ENCODE data around the gene GAK.
A peak's percentile ranks its signal among the peaks of the same experiment; 100 is the strongest.
"Not testable (repeated sequence)": the region's sequence is repeated elsewhere in the genome, so short reads cannot be mapped to it uniquely, and the experiment has no call there.

GAK gene

DNA sequence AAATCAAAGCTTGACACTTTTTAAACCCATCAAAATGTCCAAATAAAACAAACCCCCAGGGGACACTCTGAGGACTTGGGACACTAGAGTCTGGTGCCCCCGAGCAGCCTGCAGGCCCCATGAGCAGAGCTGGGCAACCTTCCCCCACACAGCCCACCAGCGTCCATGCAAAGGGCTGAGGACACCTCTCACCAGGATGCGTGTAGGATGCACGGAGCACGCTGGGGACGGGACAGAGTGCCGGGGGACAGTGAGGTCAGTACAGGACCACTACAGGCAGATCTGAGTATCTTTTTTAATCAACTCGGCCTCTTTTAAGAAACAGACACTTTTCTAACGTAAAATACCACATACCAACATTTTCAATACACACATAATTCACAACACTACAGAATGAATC is 6.9 kb downstream of the GAK start:
- DNase-seq = no peak

DNA sequence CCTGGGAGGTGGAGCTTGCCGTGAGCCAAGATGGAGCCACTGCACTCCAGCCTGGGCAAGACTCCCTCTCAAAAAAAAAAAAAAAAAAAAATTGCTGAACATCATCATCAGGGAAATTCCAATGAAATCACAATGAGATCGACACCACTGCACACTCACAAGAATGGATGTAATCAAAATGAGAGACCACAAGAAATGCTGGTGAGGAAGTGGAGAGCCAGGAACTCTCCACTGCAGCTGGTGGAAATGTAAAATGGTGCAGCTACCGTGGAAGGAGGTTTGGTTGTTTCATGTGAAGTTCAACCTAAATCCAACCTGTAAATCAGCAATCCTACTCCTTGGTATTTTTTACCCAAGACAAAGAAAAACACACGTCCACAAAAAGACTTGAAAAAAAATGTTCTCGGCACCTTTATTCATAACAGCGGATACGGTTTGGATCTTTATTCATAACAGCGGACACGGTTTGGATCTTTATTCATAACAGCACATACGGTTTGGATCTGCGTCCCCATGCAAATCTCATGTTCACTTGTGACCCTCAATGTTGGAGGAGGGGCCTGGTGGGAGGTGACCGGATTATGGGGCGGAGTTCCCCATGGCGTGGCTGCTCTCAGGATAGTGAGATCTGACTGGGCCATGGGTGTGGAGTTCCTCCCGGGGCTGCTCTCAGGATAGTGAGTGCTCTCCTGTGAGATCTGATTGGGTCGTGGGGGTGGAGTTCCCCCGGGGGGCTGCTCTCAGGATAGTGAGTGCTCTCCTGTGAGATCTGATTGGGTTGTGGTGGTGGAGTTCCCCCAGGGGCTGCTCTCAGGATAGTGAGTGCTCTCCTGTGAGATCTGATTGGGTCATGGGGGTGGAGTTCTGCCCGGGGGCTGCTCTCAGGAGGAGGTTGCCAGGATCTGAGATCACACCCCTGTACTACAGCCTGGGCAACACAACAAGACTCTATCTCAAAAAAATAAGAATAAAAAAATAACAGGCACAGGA is 7.7 kb downstream of the GAK start:
- peak; percentile 42 for DNase-seq

DNA sequence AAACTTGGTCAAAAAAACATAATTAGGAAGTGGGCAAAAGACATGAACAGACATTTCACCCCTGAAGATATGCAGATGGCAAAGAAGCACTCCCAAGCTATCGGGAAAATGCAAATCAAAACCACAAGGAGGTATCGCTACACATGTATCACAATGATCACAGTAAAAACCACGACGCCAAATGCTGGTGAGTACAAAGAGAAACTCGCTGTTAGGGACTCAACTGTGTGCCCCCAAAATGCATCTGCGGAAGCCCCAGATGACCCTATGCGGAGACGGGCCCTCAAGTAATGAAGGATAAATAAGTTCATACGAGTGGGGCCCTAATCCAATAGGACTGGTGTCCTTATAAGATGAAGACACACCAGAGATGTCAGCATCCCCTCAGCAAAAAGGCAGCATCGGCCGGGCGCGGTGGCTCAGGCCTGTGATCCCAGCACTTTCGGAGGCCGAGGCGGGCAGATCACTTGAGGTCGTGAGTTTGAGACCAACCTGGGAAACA is 10.2 kb downstream of the GAK start:
- peak; percentile 19 for DNase-seq

DNA sequence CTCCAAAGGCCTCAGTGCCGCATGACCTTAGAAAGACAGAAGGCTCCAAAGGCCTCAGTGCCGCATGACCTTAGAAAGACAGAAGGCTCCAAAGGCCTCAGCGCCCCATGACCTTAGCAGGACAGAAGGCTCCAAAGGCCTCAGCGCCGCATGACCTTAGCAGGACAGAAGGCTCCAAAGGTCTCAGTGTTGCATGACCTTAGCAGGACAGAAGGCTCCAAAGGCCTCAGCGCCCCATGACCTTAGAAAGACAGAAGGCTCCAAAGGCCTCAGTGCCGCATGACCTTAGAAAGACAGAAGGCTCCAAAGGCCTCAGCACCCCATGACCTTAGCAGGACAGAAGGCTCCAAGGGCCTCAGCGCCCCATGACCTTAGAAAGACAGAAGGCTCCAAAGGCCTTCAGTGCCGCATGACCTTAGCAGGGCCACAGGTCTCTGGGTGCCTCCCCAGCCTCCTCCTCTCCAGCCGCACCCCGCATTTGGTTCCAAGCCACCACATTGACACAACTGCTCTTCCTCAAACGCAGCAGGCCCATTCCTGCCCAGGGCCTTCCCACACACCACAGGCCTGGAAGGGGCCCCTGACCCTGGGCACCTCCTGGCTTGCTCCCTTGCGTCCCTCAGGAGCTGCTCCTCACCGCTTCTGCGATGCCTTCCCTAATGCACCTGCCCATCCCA is 13.0 kb downstream of the GAK start:
- DNase-seq = not testable (repeated sequence)

DNA sequence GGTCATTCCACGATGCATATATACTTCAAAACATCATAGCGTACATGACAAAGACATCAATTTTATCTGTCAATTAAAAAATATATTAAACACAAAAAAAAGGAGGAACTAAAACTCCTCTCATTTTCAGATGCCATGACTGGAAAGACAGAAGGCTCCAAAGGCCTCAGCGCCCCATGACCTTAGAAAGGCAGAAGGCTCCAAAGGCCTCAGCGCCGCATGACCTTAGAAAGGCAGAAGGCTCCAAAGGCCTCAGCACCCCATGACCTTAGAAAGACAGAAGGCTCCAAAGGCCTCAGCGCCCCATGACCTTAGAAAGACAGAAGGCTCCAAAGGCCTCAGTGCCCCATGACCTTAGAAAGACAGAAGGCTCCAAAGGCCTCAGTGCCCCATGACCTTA is 13.5 kb downstream of the GAK start:
- DNase-seq = not testable (repeated sequence)

DNA sequence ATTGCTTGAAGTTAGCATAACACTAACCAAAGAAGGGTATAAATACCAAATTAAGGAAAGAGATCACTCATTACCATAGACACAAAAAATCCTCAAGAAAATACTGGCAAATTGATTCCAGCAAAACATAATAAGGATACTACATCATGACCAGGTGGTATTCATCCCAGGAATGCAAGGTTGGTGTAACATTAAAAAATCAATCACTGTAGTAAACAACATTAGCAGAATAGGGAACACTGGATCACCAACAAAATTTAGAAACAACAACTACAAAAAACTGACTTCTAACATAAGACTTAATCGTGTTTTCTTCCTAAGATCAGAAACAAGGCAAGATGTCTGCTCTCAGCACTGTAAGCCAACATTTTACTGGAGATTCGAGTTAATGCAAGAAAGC is 14.1 kb downstream of the GAK start:
- no peak for DNase-seq

DNA sequence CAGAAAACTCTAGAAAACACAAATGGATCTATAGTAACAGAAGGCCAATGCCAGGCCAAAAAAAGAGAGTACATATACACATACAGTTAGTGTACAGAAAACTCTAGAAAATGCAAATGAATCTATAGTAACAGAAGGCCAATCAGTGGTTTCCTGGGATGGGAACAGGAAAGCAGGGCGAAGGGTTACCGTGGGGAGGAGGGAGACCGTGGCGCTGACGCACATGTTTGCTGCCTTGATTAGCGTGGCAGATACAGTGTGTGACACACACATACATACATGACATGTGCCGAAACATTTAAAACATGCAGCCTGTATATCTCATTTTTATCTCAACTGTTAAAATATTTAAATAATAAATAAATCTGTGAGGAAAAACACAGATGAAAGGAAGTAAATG is 14.7 kb downstream of the GAK start:
- no peak for DNase-seq

DNA sequence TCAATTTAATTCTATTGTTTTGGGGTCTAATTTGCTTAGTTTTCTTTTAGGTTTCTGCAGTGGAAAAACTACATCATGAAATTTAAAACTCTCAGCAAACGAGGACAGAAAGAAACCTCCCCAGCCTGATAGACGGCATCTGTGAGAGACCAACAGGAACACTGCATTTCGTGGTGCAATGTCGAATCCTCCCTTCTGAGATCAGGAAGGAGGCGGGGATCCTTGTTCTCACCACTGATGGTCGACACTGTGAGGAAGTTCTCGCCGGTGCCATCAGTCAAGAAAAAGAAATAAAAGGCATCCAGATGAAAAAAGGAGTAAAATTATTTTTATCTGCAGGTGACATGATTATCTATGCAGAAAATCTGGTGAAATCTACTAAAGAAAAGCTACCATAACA is 16.5 kb downstream of the GAK start:
- no peak for DNase-seq

DNA sequence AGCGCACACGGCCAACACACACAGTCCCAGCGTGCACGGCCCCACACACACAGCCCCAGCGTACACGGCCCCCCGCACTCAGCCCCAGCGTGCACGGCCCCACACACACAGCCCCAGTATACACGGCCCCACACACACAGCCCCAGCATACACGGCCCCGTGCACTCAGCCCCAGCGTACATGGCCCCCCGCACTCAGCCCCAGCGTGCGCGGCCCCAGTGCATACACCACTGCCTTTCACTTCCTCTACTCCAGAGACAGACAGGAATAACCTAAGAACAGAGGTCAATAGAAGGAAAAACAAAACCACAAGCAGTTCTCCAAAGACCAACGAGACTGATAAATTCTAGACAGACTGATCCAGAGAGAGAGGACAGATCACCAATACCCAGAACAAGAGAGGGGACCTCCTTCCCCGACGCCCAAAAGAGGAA is 17.1 kb downstream of the GAK start:
- no peak for DNase-seq

DNA sequence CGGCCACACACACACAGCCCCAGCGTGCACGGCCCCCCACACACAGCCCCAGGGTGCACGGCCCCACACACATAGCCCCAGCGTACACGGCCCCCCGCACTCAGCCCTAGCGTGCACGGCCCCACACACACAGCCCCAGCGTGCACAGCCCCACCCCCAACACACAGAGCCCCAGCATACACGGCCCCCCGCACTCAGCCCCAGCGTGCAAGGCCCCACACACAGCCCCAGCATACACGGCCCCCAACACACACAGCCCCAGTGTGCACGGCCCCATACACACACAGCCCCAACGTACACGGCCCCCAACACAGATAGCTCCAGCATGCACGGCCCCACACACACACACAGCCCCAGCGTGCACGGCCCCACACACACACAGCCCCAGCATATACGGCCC is 17.6 kb downstream of the GAK start:
- no peak for DNase-seq

DNA sequence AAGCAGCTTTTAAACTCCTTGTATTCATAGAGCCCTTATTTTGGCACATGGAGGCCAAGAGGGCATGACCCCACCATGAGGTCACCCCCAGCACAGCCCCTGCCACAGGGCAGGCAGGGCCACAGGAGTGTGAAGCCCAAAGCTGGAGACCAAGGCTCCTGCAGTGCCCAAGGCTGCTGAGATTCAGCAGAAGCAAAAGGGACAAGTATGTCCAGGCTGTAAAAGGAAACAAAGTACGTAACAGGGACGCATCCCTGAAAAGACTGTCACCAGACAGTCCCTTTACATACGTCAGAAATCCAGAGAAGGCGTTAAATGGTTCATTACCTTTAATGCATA is 18.9 kb downstream of the GAK start:
- DNase-seq = no peak

DNA sequence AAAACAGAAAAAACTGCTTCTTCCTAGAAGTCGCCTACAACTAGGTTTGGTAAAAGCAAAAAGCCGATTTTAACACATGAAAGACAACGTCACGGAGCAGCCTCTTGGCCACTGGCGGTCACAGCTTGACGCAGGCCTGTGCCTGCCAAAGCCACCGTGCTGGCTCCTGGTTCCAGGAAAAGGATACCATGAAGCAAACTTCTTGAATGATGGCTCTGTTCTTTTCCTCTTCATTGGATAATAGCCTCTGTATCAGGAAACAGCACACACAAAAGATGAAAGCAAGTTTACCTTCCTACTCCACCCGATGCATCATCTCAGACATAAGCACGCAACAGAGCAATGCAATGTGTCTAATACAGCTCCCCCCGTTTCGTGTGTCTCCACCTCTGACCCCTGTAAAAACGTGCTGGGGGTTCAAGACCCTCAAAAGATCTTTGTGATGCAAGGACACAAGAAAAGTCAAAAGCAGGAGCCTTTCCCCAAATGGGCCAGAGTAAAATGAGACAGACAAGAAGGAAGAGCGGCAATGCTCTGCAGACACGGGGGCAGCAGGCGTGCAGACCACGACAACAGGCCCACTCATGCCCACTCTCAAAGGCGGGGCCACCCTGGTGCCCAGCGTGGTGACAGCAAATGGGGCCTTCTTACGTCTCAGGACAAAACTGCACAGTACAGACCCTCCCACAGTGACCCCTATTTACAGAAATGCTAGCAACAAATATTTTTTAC is 19.4 kb downstream of the GAK start:
- DNase-seq = no peak

DNA sequence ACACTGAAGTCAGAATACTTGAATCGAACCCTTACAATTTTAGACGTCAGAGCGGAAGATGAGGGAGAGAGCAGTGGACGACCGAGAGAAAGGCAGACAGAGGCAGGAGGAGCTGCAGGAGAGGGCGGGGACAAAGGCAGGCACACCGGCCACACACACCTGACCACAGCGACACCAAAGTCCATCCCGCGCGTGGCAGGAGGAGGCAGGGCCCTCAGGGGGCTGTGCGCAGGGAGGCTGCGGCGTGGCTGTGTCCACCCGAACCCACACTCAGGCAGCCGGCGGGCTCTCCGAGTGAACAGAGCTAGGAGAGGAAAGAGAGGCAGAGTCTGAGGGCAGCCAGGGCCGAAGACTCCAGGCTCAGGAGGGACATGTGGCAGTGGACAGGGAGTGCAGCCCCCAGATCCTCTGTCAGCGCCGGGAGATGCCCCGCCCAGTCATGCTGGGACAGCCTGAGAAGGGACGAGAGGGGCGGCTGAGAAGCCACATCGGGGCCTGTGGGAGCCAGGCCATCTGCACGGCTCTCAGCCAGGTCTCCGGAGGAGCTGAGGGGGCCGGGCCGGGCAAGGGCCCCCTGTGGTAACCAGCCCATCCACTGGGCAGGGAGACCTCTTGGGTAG is 20.1 kb downstream of the GAK start:
- DNase-seq = no peak

DNA sequence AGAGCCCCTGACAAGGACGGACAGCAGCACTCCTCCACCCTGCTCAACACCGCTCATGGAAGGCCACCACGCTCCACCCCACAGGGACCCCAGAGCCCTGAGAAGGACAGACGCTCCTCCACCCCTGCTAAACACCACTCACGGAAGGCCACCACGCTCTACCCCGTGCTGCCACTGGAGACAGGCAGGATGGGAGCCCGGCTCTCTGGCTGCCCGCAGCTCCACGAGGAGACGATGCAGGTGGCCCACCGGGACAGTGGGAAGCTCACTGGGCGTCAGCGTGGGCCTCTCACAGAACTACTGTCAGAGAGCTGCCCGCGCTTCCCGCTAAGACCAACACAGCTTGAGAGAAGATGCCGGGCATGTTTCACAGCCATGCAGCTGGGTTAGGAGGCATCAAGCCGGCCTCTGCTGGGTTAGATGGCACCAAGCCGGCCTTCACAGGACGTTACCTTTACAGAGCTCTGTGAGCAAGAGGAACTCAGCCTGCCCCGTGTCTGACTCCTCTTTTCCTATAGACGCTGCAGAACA is 20.8 kb downstream of the GAK start:
- no peak for DNase-seq

DNA sequence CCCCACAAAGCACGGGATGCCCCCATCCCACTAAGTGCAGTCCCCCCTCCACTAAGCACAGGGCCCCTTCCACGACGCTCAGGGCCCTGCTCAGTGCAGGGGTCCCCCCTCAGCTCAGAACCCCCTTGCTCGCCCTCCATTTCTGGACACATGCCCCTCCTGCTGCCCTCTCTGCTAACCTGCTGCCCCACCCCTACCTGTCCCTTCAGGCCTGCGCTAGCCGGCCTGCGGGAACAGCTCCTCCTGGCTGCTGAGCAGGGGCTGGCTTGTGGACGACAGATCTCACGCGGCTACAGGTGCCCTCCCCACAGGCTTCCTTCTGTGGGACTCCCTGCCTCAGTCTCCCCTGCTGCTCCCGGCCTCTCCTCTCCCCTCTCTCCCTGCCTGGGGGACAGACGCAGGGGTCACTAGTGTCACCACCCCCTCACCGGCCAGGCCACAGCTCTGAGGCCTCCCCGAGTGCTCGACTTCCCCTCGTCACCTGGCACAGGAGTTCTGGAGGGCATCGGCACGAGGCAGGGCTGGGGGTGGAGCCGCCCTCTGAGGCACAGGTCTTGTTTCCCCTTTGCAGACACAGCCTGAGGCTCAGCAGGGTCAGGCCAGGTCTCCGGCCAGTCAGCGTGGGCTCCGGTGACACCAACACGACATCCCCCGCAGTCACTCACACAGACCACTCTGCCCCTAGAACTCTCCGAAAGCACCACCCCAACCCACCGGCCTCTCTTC is 21.6 kb downstream of the GAK start:
- DNase-seq = no peak

DNA sequence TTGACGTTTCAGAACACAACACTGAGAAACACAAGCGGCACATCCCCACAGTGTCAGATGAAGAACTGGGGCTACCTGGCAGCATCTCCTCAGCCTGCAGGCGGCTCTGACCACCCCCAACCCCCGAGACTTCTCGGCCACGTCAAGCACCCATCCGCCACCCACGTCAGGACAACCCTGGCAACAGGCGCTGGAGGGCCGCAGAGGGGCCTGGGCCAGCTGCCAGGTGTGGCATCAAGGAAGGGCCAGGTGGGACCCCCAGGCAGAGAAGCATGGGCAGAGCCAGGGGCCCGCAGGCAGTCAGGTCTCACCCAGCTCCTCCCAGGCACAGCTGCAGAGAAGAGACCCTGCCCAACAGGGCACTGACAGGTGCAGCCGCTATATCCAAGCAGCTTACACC is 22.3 kb downstream of the GAK start:
- DNase-seq = no peak

DNA sequence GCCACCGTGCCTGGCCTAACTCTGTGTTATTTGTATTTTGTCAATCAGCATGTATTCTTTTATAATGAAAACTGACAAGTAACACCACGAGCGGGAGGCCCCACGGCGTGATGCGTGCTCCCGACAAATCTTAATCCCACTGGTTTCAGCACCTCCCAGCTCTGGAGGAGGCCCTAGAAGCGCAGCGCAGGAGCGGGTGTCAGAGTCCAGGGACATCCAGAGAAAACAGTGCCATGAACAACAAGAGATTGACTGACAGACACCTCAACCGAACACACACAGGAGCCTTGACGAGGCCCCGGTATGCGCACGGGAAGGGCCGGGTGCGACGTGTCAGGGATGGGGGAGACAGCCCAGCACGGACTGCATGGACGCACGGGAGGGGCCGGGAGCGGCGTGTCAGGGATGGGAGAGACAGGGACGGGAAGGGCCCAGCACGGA is 23.0 kb downstream of the GAK start:
- no peak for DNase-seq

DNA sequence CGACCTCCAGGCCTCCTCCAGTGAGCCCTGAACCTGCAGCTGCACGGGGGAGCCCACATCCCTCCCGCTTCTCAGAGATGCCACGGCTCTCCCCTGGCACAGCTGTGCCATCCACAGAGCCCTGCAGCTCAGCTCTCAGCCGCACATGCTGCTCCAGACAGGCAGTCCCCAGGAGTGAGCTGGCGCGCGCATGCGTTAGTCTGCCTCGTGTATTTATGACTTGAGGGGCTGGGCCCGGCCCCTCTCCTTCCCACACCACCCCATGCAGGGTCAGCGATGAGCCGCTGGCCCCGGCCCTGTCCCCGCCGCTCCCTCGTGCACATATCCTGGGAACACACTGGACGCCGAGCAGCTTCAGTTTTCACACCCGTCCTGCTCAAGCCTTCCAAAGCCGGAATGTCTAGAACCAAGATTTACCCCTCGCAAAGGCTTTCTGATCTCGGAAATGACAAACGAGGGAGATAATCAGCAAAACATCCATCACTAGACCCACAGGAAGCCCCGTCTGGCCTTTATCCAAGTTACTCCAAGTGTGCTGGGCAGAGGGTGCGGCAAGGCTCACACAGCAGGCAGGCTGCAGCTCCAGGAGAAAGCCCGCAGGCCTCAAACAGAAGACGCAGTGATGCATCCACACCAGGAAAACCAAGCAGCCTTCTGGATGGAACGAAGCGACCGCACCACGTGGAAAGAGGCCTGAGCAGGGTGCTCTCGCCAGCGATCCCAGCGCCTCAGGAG is 24.3 kb downstream of the GAK start:
- no peak for DNase-seq

DNA sequence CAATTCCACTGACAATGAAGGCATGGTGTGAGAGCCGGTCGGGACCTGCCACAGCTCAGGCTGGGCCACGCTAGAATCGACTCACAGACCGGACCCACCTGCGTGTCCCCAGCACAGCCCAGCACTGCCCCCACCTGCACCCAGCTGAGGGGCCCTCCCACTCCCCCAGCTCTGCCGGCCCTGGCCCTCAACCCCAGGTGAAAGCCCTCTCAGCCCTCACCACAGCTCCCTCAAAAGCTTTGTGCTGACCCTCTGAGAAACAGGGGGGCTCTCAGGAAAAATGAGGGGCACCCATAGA is 25.1 kb downstream of the GAK start:
- DNase-seq = no peak

DNA sequence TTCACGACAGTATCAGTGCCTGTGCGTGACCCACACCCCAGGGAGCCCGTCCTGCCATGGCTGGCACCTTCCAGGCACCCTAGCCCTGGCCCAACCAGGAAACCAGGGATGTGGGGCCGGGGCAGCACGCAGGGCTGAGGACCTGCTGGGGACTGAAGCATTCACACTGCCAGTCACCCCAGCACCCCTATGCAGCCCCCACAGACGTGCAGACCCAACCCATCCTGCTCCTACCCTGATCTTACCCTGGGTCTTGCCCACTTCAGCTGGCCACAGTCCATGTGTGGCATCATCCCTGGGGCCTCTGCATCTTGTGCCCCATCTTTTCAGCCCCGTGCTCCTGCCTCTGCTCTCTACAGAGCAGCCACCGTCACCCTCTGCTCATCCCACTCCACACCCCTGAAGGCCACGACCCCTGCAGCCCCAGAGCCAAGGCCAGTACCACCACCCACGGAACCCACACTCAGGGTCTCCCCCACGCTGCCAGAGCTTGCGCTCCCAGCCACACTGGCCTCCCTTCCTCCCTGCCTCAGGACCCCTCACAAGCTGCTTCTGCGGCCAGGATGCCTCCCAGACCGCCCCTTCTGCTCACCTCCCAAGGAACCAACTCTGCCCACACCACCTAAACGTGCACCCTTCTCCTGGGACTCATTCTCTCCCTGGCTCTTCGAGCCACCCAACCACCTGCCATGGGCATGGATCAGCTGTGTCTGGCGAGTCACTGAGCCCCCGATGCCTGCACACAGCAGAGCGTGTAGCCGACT is 25.6 kb downstream of the GAK start:
- no peak for DNase-seq
